Measurements from ENCODE around the gene TRAPPC5.
A peak's percentile ranks its signal among the peaks of the same experiment; 100 is the strongest.
"Not testable (repeated sequence)": the region's sequence is repeated elsewhere in the genome, so short reads cannot be mapped to it uniquely, and the experiment has no call there.

TRAPPC5 gene

DNA sequence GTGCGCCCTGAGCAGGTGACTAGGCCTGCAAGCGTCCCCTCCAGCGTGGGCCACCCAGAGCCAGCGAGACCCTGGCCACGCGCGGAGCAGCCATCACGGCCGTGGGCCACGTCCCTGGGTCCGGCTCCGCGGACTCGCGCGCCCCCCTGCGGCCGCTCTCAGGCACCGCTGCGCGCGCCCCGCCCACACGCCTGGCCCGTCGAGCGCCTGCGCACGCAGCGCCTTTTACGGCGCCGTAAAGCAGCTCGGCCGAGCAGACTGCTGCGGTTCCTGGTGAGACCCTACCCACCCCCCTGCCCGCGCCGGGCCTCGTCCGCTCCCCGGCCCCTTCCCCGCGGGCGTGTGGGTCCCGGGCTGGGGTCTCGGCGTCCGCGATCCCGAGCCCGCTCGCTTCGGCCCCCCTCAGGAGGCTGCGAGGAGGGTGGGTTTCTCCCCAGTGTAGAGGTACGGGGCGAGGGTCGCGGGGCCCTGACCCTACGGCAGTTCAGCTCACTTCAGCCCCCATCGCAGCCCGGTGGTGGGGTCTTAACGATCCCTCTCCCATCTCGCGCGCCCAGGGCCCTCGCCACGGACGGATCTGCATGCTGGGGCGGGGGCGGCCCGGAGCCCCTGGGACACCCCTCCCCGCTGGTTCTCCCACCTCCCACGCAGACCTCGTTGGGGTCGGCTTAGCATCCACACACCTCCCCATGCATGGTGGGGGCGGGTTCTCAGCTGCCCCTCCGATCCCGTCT, at the start of gene TRAPPC5:
TSS of gene TRAPPC5 (plus strand) at position 228 of the 734 bp plus-strand sequence. CDS start 1,421 bp downstream, outside the sequence.
- peak; percentile 73 for DNase-seq

- DNase-seq, result no peak
Measured at GRCh38 chr19:7631577-7631976, 49.1 kb upstream of the TRAPPC5 start.

DNA sequence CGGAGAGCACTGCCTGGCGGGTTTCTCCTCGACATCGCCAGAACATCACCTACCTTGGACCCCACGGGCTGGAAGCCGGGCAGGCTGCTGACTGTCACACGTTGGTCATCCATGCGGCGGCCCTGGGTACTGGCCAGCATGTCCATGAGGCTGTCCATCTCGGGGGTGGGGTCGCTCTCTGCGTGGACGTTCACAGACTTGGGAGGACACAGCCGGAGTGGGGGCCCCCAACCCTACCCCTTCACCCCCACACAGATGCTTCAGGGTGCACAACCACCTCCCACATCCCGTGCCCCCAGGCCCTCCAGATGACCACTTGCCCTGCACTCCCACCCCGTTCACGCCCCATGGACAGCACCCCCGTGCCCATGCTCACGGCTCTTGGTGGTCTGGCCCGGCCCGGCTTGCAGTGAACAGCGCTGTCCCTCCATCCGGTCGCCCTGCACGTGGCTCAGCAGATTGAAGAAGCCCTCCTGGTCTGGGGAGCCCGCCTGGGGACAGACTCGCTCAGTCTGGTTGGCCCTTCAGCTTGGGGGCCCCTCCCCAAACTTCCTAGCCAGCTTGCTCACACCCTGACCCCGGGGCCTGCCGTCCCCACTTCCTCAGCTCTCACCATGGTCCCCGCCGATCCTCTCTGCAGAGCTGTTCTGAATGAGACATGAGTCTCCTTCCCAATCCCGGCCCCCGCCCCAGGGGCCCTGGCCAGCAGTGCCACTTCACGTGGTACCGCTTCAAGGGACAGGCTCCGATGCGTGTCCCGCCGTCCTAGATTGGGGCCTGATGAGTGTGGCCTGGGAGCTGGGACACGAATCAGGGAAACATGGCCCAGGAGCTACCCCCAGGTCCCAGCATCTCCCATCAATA, 48.1 kb upstream of the TRAPPC5 start:
- no peak for DNase-seq

- DNase-seq, result no peak
Measured at GRCh38 chr19:7633698-7634097, 46.9 kb upstream of the TRAPPC5 start, which contains the start of gene PCP2. TSS of gene PCP2 (minus strand) at chr19:7633719. CDS start at chr19:7633457, 262 bp downstream.

DNA sequence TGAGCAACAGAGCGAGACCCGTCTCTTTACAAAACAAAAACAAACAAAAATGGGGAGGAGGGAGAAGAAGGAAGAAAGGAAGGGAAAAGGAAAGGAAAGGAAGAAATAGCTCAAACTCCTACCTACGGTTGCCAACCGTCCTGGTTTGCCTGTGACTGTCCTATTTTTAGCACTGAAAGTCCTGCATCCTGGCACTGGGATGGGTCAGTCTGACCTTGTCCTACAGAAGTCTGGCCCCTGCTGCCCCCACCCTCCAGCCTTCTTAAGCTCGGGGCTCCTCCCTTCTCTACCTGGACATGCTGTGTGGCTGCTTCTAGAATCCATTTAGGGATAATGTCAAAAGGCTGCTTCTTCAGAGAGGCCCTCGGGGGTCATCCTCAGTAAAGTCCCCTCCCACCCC, 45.0 kb upstream of the TRAPPC5 start:
- no peak for DNase-seq

DNA sequence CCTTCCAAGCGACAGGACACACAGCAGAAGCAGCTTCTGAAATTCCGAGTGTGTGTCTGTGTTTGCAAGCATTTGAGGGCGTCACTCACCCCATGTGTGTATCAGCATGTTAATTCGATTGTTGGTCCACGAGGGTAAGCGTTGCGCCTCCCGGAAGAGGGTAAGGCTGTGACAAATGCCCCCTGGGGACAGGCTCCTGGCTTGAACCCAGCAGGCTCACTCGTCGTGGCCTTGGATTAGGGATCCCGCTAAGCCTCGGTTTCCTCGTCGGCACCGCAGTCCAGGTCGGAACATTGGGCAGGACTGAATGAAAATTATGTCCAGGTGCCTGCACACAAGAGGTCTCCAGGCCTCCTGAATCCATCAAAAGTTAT, 44.3 kb upstream of the TRAPPC5 start:
- DNase-seq, result no peak

- peak; percentile 64 for DNase-seq
Measured at GRCh38 chr19:7636691-7637373, 43.8 kb upstream of the TRAPPC5 start, which contains the start of gene STXBP2. TSS of gene STXBP2 (plus strand) at chr19:7637110. CDS start at chr19:7637150, 40 bp downstream.

- no peak for DNase-seq
Measured at GRCh38 chr19:7637374-7638256, 43.0 kb upstream of the TRAPPC5 start.

DNA sequence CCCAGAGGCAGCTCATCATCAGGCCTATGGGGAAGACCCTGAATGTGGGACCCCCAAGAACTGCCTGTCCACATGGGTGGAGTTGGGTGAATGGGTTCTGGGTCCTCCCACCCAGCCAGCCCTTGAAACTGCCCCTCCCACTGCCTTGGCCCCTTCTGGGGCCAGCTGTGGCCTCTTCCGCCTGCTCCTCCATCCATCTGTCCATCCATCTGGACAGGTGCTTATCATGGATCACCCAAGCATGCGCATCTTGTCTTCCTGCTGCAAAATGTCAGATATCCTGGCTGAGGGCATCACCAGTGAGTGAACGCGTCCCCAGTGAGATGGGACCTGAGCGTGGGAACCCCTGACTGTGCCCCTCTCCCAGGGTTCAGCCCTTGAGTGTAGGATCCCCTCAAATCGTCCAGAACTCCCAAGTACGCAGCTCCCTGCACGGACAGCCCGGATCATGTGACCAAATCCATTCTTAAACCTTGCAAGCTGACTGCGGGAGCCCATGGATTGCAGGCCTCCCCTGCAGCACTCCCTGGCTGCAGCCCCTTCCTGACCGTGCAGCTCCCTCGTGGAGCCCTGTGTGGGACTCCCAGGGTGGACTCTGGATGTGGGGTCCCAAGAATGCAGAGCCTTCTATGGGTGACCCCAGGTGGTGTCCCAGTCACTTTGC, 41.7 kb upstream of the TRAPPC5 start:
- DNase-seq, result no peak

DNA sequence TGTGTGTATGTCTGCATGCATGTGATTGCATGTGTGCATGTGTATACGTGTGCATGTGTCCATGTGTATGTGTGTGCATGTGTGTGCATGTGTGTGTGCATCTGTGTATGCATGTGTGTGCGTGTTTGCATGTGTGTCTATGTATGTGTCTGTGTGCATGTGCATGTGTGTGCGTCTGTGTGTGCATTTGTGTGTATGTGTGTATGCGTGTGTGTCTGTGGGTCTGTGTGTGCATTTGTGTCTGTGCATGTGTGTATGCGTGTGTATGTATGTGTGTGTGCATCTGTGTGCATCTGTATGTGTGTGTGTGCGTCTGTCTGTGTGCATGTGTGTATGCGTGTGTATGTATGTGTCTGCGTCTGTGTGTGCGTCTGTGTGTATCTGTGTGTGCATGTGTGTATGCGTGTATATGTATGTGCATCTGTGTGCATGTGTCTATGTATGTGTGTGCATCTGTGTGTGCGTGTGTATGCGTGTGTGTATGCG, 40.7 kb upstream of the TRAPPC5 start:
- DNase-seq, result no peak

DNA sequence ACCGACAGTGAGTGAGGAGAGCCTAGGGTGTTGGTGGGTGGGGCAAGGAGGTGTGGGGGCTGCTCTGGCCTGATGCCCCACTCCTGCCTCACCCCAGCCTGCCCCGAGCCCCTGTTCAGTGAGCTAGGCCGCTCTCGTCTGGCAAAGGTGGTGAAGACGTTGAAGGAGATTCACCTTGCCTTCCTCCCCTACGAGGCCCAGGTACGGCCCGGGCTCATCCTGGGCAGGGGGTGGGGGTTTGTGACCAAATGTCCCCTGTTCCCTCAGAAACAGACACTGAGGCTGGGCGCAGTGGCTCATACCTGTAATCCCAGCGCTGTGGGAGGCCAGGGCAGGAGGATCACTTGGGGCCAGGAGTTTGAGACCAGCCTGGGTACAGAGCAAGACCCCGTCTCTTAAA, 39.8 kb upstream of the TRAPPC5 start:
- no peak for DNase-seq

- no peak for DNase-seq
Measured at GRCh38 chr19:7641290-7642276, 39.0 kb upstream of the TRAPPC5 start.

DNA sequence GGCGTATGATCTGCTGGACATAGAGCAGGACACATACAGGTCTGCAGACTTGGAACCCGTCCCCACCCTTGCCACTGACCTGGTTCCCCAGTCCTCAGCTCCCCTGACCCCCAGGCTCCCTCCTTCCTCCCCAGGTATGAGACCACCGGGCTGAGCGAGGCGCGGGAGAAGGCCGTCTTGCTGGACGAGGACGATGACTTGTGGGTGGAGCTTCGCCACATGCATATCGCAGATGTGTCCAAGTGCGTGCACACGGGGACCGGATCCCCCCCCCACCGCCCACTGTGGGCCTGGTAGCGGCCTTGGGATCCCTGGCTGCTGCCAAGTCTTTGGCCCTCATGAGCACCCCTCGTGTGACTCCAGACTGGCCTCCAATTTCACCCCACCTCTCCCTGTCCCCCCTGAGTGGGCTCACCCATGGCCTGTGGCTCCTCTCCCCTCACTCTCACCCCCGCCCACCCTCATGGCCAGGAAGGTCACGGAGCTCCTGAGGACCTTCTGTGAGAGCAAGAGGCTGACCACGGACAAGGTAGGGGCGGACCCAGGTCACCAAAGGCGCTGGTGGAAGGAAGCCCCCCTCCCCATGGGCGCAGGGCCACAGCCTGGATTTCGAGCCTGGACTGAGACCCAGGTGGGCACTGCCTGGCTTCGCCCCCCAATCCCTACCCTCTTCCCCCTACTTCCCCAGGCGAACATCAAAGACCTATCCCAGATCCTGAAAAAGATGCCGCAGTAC, 38.2 kb upstream of the TRAPPC5 start:
- no peak for DNase-seq

DNA sequence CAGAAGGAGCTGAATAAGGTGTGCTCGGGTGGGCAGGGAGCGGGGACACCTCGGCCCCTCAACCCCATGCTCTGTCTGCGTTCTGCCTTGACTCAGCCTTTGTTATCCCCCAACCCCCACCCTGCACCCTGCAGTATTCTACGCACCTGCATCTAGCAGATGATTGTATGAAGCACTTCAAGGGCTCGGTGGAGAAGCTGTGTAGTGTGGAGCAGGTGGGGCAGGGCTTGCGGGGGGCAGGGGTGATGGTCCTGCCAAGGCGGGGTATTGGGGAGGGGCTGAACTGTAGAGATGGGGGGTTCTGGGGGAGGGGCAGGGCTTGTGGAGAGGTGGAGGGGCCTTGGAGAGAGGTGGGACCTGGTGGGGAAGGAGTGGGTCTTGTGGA, 37.6 kb upstream of the TRAPPC5 start:
- DNase-seq, result no peak

GRCh38 chr19:7643629-7644549, 36.7 kb upstream of the TRAPPC5 start:
- DNase-seq, result not testable (repeated sequence)

GRCh38 chr19:7644550-7644877, 36.1 kb upstream of the TRAPPC5 start:
- no peak for DNase-seq

DNA sequence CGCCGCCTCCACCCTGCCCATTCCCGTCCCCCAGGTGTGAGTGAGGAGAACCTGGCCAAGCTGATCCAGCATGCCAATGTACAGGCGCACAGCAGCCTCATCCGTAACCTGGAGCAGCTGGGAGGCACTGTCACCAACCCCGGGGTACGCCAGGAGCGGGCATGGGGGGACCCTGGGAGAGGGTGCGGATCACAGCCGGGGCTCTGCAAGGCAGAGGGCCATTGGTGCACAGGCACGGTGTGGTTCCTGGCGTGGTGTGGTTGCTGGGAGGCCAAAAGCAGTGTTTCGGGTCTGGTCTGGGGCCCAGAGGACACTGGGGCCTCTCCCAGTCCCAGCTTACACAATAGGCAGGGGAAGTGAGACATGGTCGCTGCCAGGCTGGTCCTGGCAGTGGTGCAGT, 35.5 kb upstream of the TRAPPC5 start:
- no peak for DNase-seq

GRCh38 chr19:7645656-7646425, 34.8 kb upstream of the TRAPPC5 start:
- no peak for DNase-seq

All from NK-92 treated with Interleukin-12 subunit alpha and Interleukin-12 subunit beta, amount 100 ng/mL, for 24 hours (cell line).